ENCODE results near the gene WNT3.

GRCh38 chr17:46809110-46809571 is 9.4 kb downstream of the WNT3 start:
- TF ChIP-seq ZNF658 (tag by site-specific recombination; IDR thresholded peaks at IDR 0.05) (no peak), ZBTB17 (tag by site-specific recombination; IDR thresholded peaks at IDR 0.05) (peak; percentile 20; the same call in 1 of the 2 replicates), YY1 (tag by site-specific recombination; IDR thresholded peaks at IDR 0.05) (no peak), CTCF (tag by site-specific recombination; IDR thresholded peaks at IDR 0.05) (no peak), ZNF140 (tag by site-specific recombination; IDR thresholded peaks at IDR 0.05) (no peak), ZBTB1 (tag by site-specific recombination; IDR thresholded peaks at IDR 0.05) (no peak), PRDM1 (tag by site-specific recombination; IDR thresholded peaks at IDR 0.05) (no peak), EGR2 (tag by site-specific recombination; IDR thresholded peaks at IDR 0.05; ENCODE audit: low read depth) (no peak), ZNF302 (tag by site-specific recombination; IDR thresholded peaks at IDR 0.05; ENCODE audit: low read depth) (no peak), PBX3 (CRISPR knock-in tag; IDR thresholded peaks at IDR 0.05) (no peak), ATF2 (tag by site-specific recombination; IDR thresholded peaks at IDR 0.05; ENCODE audit: low read depth) (no peak), ZBTB20 (tag by site-specific recombination; IDR thresholded peaks at IDR 0.05) (no peak), ZNF274 (IDR thresholded peaks at IDR 0.05; ENCODE audit: low read length) (no peak), ZNF274 (tag by site-specific recombination; IDR thresholded peaks at IDR 0.05; ENCODE audit: borderline replicate concordance) (no peak), ZNF16 (tag by site-specific recombination; IDR thresholded peaks at IDR 0.05; ENCODE audit: low read depth) (peak; percentile 83)
